ENCODE results near the gene PDE4A.
"Not testable (repeated sequence)": the region's sequence is repeated elsewhere in the genome, so short reads cannot be mapped to it uniquely, and the experiment has no call there.

Gene PDE4A

GRCh38 chr19:10424011-10424637 lies 3.8 kb downstream of the PDE4A start:
- DNase-seq (ENCODE audit: low spot score), result peak; percentile 95

- no peak for DNase-seq (ENCODE audit: low spot score)
Observed at GRCh38 chr19:10427169-10427568, 6.8 kb downstream of the PDE4A start.

- no peak for DNase-seq (ENCODE audit: low spot score)
Observed at GRCh38 chr19:10428996-10429381, 8.7 kb downstream of the PDE4A start.

- DNase-seq (ENCODE audit: low spot score), result peak; percentile 45
Observed at GRCh38 chr19:10430505-10431253, 10.3 kb downstream of the PDE4A start.

GRCh38 chr19:10431254-10431942 lies 11.1 kb downstream of the PDE4A start:
- DNase-seq (ENCODE audit: low spot score), result peak; percentile 21

- peak; percentile 51 for DNase-seq (ENCODE audit: low spot score)
Observed at GRCh38 chr19:10431943-10432735, 11.8 kb downstream of the PDE4A start.

GRCh38 chr19:10432736-10433130 lies 12.4 kb downstream of the PDE4A start:
- peak; percentile 21 for DNase-seq (ENCODE audit: low spot score)

- no peak for DNase-seq (ENCODE audit: low spot score)
Observed at GRCh38 chr19:10433131-10433536, 12.8 kb downstream of the PDE4A start.

GRCh38 chr19:10439588-10439987 lies 19.2 kb downstream of the PDE4A start:
- DNase-seq (ENCODE audit: low spot score), result no peak

- DNase-seq (ENCODE audit: low spot score), result no peak
Observed at GRCh38 chr19:10442698-10443097, 22.4 kb downstream of the PDE4A start.

GRCh38 chr19:10449037-10449436 lies 28.7 kb downstream of the PDE4A start:
- peak; percentile 5 for DNase-seq (ENCODE audit: low spot score)

- peak; percentile 18 for DNase-seq (ENCODE audit: low spot score)
Observed at GRCh38 chr19:10450191-10450852, 30.0 kb downstream of the PDE4A start.

- peak; percentile 75 for DNase-seq (ENCODE audit: low spot score)
Observed at GRCh38 chr19:10450853-10451609, 30.7 kb downstream of the PDE4A start.

- DNase-seq (ENCODE audit: low spot score), result peak; percentile 30
Observed at GRCh38 chr19:10452726-10453618, 32.6 kb downstream of the PDE4A start.

GRCh38 chr19:10453852-10454251 lies 33.5 kb downstream of the PDE4A start:
- no peak for DNase-seq (ENCODE audit: low spot score)

- DNase-seq (ENCODE audit: low spot score), result peak; percentile 80
Observed at GRCh38 chr19:10454267-10454666, 33.9 kb downstream of the PDE4A start.

- DNase-seq (ENCODE audit: low spot score), result not testable (repeated sequence)
Observed at GRCh38 chr19:10458733-10459132, 38.4 kb downstream of the PDE4A start.

GRCh38 chr19:10460714-10461046 lies 40.3 kb downstream of the PDE4A start:
- DNase-seq (ENCODE audit: low spot score), result no peak

GRCh38 chr19:10461047-10461949 lies 41.0 kb downstream of the PDE4A start:
- peak; percentile 95 for DNase-seq (ENCODE audit: low spot score)
